Measurements from ENCODE around the gene ULK3.

Gene ULK3

GRCh38 chr15:74794248-74794969 lies 48.5 kb downstream of the ULK3 start:
- DNase-seq: no peak

- DNase-seq: no peak
These were observed 49.6 kb downstream of the ULK3 start for GRCh38 chr15:74793135-74794028.

DNA sequence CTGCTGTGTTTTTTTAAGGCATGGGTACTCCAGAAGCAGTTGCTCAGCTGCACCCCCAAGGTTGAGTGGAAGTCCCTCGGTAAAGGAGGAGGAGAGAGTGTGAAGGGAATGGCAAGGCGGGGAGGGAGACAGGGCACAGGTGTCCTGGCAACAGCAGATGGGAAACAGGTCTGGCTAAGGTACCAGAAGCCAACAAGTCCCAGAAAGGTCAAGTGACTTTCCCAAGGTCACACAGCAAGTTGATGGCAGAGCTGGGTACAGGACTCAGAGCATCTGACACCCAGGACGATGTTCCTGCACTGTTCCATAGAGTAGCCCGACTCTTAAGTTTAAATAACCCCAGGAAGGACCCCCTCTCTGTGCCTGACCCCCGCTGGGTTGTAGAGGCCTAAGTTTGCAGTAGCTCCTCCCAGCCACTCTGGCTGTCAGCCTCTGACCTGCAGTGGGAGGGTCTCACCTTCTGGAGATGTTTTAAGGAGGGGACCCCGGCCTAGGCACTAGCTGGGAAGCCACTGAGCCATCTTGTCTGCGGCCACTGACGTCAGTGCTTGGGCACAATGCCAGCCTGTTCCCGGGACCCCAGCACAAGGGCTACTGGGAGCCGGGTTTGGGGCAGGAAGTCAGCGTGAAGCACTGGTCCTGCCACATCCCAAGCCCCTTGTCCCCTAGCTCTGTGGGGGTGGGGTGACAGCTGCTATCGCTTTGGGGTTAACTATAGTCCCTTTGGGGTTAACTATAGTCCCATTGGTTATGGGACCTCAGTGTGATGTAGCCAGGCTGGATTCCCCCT lies 50.5 kb downstream of the ULK3 start:
- DNase-seq: no peak

GRCh38 chr15:74791667-74792066 lies 51.3 kb downstream of the ULK3 start:
- DNase-seq: no peak

DNA sequence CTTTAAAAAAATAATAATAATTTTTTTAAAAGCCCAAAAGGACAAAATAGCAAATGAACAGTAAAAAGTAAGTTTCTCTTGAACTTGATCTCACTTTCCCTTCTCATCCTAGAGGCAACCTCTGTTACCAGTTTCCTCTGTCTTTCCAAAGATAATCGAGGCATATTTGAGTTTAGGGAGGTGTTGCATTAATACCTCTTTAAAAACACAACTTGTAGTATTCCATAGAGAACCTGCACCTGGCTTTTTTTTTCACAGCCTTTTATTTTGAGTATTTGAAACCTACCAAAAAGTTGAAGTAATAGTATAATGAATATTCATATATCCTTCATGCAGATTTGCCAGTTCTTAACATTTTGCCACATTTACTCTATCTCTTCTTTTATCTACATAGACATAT lies 51.9 kb downstream of the ULK3 start:
- no peak for DNase-seq

- no peak for DNase-seq
These were observed 52.7 kb downstream of the ULK3 start for GRCh38 chr15:74790080-74790916.

GRCh38 chr15:74789741-74790079 lies 53.2 kb downstream of the ULK3 start:
- DNase-seq: no peak

DNA sequence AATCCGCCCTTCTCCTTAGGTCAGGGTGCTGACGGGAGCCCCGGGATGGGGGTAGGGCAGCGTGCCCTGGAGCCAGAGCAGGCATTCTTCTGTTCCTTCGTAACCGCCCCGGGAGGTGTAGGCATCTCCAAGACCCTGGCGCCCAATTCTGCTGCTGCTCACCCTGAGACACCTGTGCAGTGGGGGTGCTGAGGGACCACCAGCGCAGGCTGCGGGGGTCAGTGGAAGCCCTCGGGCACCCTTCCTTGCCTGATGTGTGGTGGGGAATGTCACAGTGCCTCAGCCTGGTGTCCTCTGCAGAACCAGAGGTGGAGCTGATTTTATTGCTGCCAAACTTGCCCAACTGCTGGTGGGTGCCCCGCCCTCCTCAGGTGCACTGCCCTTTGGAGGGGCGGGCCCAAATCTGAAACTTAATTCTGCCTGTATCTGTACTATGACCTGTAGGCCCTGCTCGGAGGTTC lies 53.8 kb downstream of the ULK3 start:
- no peak for DNase-seq

DNA sequence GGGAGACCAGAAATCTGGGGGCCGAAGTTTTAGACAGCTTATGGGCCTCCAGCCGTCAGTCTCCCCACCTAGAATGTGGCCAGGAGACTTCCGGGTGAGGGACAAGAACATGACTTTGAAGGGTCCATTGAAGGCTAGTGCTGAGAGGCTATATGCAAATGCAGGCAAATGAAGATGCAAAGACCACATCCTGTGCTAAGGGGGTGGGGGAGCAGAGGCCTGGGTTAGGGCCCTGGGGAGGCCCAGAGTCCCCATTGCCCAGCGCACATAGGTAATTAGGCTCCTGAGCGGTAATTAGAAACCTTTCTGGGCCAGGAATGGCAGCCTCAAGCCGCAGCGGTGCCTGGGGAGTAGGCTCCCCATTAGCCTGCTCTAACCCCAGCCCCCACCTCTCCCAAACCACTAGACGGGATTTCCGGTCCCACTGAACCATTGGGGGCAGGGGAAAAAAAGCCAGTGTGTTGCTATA lies 54.2 kb downstream of the ULK3 start:
- no peak for DNase-seq

DNA sequence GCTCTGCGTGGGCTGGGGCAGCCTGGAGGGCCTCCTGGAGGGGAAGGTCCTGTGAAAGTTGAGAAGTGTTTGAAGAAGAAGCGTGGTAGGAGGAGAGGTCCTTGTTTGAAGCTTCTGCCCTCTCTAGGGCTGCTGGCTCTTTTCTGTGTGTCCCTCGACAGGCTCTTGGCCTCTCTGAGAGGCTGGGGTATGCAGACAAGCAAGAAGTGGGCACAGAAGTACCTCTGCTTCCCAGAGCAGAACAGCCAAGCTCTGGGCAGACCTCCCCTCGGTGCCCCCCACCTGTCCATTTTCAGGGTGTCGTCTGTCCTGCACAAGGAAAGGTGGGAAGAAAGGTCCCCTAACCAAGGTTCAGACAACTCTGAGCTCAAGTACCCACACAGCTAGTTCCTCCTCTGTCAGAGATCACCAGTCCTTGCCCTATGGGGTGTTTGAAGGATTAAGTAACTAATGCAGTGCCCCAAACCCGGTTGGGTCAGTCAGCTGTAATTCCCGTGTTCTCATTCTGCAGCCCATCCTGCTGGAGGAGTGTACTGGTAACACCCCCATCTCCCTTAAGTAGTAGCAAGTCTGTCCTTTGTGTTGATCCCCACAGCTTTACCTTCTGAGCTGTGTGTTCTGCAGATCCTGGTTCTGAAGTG lies 54.8 kb downstream of the ULK3 start:
- no peak for DNase-seq

GRCh38 chr15:74787251-74788041 lies 55.5 kb downstream of the ULK3 start:
- no peak for DNase-seq

DNA sequence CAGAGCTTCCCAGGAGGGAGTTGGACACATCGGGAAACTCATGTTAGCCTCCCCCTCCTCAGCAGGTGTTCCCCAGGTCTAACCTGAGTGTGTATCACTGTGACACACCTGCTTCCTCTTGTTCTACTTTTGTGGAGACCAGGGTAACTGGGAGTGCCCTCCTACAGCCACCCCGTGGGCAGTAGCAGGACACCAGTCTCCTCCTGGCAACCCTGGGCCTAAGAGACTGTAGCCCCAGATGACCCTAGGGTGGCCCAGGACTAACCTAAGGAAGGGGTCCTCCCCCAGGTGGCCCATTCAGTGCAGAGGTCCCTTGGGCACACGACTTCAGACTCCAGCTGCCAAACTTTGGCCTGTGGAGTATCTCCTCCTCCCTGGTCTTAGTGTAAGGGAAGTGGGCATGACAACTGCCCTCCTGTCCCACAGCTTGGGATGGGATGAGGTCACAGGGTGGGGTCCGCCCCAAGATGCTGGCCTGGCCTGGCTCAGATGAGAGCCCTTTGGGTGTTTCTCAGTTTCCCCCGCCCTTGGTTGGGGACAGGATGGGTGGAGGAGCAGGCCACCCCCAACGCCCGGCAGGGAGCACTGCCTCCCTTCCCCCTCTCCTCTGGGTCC lies 56.3 kb downstream of the ULK3 start:
- DNase-seq: no peak

Data from cortex of kidney (tissue), 1 donor.